Activated CD4-positive, alpha-beta T cell treated with anti-CD3 and anti-CD28 coated beads for 1 hour (primary cell): ENCODE data around the gene ODC1.
"Not testable (repeated sequence)": the region's sequence is repeated elsewhere in the genome, so short reads cannot be mapped to it uniquely, and the experiment has no call there.

Experiments used
- DNase-seq: peaks from one replicate; pipeline ENCODE4 v3.0.0-alpha.2; 2020

The ODC1 gene

DNA sequence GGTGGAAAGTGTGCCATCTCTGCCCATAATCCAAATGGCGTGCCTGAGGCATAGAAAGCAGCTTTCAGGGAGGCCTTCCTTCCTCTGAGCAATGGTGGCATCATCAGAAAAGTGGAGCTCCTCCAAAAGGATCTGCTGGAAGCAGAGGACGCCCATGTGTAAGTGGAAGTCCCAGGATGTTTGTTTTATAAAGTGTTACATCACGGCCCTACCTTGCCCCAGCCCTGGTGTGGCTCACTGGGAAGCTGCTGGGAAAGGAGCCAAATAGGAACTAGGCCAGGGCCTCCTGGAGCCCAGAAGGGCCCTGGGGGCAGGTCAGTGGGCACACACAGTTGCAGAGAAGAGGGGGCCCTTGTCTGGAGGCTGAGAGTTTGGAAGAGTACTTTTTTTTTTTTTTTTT lies 4.2 kb upstream of the ODC1 start:
- no peak for DNase-seq

DNA sequence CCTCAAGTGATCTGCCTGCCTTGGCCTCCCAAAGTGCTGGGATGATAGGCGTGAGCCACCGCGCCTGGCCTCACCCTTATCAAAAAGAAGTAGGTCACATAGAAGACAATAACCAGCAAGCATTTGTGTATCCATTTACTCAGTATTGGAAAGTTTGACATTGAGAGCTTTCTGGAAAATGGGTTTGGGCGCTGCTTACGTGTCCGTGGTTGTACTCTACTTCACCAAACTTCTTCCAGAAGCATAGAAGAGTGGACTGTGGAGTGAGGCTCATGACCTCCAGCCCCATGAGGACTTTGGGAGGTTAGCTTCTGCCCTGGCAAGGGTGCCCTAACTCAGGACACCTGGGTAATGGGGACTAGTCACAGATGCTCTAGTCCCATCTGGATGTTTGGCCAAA lies 3.7 kb upstream of the ODC1 start:
- DNase-seq = no peak

DNA sequence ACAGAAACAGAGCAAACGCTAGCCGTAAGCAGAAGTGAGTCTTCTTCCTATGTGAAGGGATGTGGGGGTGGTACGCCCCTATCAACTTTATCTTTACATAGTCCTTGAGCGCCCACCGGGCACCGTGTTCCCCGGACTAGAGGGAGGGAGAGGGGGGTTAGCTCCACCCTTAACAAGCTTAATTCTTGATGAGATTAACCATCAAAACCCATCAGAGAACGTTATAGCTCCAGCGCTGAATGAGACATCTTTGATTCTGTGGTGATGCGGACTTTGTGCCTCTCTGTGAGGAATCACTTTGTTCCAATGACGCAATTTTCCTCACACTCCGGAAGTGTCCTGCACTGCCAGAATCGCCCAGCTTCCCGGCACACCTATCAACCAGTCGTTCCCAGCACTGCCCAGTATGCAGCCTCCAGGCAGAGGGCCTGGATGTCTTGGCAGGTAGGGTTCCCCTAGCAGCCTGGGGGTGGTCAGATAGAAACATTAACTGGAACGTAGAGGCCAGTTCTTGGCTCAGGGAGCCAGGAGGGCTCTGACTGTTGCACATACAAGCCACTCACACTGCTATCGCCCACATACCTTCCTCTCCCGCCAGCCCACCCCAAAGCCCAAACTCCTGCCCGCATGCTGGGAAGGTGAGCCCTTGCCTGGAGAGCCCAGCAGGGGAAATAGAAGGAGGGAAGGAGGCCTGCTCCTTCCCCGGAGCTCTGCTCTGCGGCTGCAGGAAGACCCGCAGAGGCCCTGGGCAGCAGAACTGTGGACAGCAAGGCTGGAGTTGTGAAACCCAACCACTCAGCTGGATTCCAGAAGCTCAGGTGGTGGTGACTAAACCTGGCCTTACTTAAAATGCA lies 1.9 kb upstream of the ODC1 start:
- DNase-seq = no peak

DNA sequence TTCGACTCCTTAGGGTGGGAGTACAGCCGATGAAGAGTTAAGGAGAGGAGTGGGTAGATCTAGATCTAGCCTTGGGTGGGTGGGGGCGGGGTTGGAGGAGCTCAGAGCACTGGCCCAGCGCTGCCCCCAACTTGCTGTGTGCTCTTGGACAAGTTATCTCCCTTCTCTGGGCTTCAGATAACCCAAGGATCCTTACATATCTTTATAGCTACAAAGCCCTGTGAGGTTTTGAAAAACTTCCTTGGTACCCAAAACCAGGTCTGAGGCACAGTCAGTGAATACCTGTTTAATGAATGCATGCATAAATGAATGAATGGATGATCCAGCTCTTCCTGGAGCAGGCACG lies 1.3 kb upstream of the ODC1 start:
- DNase-seq = no peak

DNA sequence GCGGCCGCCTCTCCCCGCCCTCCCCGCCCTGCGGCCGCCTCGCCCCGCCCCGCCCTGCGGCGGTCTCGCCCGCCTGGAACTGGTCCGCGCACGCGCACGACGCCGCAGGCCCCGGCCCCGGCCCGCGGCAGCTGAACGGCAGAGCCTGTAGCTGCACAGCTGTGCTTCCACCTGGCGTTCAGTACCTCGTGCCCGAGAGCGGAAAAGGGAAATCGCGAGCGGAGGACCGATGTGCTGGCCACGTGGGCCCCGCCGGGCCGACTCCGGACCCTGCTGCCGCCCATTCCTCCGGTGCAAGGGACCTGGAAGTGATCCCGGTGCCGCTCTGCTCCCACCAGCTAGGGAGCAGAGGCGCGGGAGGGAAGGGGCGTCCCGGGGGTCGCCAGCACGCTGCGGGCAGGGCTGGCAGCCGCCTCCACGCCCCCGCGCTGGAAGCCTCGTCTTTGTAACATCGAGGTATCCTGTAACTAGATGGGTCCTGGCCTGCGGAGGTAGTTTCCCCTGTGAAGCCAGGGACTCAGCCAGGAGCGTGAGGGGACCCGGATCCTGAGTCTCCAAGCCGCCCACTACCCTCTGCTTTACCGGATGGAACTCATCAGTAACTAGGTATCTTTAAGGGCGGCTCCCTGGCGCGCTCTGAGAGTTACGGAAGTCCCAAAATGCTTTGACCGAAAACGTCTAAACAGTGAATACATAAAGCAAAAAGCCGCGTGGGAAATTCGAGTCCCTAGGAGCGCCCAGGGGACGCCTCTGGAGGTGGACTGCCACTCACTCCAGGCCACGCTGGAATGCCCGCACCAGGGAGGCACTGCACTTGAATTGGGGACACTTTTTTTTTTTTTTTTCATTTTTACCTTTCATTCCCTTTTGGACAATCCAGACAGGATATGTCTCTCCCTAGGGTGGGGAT lies 704 bp upstream of the ODC1 start:
- peak; percentile 91 for DNase-seq

DNA sequence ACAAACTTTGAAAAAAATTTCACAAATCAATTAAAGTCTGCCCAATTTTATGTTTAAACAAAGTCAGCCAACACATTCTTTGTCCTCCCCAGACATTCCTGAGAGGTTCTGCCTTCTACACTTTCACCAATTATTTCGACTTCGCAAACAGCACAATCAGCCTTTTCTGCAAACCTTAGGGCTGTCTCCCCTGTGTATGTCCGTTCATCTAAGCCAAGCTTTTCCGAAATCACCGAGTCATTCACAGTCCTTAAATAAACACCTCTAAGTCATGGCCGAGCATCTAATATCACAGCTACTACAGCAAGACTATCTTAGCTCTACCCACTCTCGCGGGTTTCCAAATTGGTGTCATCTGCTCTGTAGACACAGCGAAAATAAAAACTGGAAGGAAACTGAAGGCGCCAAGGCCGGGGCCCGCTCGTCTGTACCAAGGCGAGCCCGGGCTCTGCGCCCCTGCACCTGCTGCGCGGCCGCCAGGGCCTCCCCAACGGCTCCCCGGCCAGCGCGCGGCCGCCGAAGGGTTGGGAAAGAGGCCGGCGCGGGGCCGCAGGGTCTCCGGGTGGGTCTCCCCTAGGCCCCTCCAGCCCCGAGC lies 730 bp downstream of the ODC1 start:
- DNase-seq = no peak

DNA sequence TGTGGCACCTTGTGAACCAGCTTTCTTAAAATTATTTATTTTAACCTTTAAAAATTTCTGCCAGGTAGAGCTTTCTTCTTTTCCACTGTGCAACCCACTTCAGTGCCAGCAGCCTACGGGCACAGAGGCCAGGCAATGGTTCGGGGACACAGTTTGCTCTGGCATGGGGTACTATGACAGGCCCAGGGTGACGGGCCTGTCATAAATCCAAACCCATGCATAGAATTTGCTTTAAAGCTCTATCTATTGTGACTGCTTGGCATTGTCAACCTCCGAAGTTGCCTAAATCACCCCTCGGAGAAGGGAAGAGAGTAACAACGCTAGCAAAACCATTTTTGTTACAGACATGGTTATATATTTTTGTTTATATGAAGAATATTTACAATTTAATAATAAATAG lies 1.5 kb downstream of the ODC1 start:
- DNase-seq = no peak

DNA sequence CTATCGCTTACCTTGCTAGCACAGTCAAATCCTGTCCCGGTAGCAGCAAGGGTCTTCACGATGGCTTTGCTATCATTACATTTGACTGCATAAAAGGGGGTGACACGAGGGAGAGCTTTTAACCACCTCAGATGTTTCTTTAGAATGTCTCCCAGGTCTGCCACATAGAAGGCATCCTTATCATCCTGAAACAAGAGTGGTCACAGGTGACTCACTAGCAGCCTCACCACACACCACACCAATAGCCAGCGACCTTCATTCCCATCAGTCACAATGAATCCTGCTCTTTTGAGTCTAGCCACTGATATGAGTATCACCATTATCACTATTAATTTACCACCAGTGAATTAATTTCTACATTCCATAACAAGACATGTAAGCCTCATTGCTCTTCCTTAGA lies 3.7 kb downstream of the ODC1 start:
- no peak for DNase-seq

DNA sequence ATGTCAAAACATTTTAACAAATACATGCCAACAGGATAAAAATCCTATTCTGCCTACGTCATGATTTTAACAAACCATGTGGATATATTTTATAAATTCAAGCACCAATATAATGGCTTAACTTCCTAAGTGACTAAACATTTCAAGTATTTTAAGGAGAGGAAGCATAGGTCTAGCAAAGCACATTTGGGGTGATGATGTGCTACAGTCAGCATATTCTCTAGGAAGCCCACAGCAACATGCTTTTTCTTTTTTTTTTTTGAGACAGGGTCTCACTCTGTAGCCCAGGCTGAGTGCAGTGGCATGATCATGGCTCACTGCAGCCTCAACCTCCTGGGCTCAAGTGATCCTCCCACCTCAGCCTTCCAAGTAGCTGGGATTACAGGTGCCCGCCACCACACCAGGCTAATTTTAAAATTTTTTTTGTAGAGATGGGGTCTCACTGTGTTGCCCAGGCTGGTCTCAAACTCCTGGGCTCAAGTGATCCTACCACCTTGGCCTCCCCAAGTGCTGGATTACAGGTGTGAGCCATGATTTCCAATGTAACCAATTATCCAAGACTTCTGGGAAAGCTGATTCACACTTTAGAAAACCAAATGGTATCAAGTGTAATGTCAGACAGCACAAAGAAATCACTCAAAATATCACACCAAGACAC lies 5.5 kb downstream of the ODC1 start:
- not testable (repeated sequence) for DNase-seq

DNA sequence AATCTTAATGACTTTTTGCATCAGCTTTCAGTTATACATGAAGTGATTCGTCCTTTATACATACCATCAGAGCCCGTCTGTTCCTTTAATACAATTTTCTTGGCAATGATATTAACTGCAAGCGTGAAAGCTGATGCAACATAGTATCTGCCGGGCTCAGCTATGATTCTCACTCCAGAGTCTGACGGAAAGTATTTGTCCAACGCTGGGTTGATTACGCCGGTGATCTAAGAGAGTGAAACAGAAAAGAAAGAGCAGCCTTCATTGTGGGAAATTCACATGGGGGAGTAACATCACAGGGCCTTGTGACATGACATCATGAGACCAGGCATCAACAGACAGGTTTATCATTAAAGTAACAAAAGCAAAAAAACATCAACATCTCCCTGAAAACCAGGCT lies 6.2 kb downstream of the ODC1 start:
- no peak for DNase-seq

DNA sequence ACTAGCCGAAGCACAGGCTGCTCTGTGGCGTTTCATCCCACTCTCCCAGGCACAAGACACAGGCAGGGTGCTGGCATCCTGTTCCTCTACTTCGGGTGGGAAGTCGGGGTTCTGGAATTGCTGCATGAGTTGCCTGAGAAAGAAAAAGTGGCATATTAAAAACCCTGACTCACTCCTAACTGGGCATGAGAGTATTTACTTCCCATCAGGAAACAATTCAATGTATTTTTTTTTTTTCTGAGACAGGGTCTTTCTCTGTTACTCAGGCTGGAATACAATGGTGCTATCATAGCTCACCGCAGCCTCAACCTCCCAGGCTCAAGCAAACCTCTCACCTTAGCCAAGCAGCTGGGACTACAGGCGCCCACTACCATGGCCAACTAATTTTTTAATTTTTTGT lies 7.4 kb downstream of the ODC1 start:
- DNase-seq = no peak

DNA sequence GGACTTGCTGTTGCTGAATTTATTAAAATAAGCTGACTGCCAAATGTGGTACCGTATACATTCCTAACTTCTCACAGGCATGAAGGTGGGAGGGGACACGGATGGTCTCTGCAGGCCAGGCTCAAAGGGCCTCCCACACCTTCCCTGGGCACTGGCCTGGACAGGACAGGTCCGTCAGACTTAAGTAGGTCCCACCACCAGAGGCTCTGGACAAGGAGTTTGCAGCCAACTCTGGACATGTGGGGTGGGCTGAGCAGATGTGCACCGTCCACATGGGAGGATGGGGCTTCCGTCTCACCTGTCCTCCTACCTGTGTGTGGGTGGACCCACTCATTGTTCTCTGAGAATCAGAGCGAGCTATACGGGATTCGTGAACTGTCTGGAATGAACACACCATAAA lies 8.2 kb downstream of the ODC1 start:
- DNase-seq = no peak

DNA sequence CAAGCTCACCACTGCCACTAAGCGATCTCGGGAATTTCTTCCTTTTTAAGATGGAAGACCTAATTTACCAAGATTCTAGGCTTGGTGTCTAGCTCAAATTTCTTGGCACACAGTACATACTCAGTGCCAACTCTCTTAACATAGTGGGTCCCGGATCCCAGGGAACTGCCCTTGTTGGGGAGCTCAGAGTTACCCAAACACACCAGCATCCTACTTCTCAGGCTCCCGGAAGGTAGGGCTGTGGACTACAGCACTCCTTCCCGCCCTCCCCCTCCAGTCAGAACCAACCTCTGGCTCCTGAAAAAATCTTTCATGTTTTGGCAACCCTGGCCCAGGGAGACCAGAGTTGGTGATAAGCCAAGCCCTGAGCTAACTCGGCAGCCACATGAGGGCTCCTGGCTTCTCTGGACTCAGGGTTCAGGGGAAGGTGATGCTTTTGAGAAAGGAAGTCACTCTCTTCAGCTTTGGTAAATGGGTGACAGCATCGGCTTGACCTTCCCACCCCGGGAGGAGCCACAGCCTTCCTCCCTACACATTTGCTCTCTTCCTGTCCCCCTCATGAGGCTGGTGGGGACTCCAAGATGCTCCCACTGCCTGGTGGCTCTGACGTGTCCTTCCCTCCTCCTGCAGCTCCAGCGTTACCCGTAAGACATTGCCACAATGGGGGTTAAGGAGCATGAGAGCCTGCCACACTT lies 8.8 kb downstream of the ODC1 start:
- no peak for DNase-seq

DNA sequence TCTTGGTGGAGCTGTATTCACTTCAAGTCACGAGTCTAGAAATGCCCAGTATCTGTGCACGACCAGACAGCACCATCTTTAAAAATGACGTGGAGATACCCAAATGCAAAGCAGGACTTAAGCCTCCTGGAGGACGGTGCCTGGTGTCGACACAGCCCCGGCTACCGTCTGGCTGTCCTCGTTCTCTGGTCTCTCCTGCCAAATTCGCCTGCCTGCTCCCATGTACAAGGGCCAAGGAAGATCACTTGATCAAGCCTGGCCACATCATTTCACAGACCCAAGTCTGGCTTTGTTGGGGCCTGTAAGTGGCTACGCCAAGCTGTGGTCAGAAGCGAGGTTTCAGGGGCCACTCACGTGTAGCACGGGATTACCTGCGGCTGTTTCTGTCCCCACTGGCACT lies 9.4 kb downstream of the ODC1 start:
- DNase-seq = no peak

DNA sequence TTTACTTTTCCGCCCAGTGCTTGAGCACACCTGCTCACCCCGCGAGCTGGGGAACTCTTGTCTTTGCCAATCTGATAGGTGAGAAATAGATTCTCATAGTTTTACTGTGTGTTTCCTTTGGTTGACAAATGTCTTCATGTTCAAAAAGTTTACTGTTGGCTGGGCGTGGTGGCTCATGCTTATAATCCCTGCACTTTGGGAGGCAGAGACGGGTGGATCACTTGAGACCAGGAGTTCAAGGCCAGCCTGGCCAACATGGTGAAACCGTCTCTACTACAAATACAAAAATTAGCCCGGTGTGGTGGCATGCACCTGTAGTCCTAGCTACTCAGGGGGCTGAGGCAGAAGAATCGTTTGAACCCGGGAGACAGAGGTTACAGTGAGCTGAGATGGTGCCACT lies 10.3 kb downstream of the ODC1 start:
- DNase-seq = no peak

DNA sequence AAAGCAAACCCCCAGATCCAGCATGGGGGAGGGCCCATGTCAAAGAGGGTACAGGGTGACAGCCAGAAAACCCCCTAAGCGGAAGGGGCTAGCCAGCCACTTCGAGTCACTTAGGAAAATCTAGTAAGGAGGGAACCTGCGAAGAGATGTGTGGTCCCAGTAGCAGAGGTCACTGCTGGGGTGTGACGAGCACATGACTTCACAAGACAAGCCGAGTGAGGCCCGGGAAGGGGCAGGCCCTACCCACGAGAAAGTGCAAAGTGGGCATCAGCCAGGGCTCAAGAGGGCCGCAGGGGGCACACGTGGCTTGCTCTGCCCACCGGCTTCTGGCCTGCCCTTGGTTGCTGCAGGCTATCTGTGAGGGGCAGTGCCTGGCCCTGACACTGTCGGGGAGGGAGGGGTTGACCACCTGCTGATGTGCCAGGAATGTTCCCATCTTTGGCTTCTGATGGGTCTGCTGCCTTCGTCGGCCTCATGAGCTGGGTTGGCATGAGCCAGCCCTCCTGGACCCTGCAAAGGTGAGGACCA lies 11.5 kb downstream of the ODC1 start:
- no peak for DNase-seq

DNA sequence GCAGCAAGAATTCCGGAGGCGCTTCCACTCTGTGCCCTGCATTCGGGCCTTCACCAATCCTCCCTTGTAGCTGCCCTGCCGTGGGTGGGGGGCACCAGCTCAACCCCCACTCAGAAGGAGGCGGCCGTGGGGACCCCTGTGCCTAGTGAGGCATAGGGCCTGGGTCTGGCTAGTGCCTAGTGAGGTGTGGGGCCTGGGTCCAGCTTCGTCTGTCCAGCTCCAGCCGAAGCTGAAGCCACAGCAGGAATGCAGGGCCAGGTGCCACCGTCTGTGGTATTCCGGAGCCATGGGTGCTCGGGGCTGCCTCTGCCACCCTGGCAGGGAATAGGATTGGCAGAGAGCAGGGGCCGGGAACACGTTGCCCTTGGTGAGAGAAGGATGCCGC lies 12.3 kb downstream of the ODC1 start:
- no peak for DNase-seq

DNA sequence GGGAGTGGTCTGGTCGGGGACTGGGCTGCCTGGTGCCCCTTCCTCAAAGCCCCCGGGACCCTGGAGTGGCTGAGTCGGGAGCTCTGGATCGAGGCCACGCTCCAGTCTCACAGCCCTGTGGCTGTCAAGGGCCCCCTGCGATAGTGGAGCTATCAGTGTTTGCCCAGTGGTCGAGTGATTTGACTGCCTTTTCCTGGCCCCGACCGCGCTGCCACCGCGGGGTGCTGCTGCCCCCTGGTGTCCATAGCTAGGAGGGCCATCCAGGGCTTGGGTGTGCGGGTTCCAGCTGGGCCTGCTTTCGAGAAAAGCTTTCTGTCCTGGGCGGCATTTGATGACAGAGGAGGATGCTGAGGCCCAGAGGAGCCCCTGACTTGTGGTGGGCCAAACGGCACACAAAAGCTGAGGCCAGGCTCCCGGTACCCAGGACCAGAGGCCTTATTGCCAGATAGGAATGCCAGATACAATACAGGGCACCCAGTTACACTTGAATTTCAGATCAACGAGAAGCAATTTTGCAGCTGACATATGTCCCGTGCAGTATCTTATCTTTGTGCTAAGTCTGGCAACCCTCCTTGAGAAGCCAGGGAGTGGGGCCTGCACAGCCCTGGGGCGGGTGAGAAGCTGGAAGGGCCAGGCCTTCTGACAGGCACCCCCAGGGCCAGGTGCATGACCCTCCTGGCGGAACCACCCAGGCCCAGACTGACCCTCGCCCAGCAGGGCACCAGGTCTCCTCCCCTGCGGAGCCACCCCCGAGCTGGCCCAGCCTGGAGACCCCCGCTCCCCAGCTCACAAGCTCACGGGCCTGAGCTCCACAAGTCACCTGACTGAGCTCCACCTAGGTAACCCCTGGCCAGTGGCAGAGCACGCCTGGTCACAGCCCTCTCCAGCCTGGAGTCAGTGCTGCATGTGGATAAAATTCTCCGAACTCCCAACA lies 13.0 kb downstream of the ODC1 start:
- peak; percentile 68 for DNase-seq

DNA sequence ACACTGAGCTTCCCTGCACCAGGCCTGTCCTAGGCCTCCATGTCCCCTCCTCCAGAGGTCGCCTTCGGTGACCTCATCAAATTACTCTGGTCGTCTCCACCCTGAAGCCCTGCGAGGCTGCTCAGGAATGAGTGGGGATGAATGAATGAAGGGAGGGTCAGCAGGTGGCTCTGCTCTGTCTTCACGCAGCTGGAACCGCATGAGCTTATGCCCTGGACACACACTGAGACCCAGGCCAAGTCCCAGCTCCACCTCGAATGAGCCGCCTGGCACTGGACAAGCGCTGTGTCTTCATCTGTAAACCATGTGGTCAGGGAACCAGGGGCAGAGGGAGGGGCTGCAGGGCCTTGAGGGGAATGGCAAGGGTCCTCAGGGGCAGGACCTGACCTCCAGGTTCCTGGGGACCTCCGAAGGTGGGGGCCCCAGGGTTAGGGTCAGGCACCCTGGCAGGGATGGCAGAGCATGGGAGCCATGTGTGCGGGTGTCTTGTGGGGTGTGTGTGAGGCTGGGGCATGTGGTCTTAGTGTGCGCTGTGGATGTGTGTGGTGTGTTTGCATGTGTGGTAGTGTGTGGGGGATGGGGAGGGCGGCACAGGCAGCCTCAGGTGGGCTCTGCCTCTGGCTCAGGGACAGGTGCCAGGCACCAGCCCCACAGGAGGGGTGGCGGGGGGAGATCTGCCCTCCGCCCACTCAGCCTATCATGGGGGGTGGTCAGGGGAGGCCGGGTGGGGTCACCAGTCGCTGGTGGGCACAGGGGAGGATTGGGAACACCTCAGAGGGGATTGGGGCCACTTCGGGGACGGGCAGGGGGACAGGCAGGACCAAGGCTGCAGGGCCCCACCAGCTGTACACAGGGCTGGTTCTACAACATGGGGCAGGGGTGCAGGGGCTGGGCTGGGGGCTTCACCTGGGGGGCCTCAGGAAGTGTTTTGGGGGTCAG lies 13.9 kb downstream of the ODC1 start:
- DNase-seq = no peak
